ENCODE data around the gene TAPT1. TPM values are rescaled to one million over a fixed set of nuclear protein-coding genes. Genes with fewer than 3 reads are reported as not detected.

Gene TAPT1
- total and polyA plus RNA-seq, 2 experiments from 2014 or later, result 3.6 to 9.9 TPM

- TF ChIP-seq ZNF462 (CRISPR knock-in tag; IDR thresholded peaks at IDR 0.05) (no peak), EZH2phosphoT487 (IDR thresholded peaks at IDR 0.05; ENCODE audit: unreplicated experiment) (no peak)
Observed at GRCh38 chr4:16250661-16251365, 24.5 kb upstream of the TAPT1 start (continued).

- Mint-ChIP-seq H3K36me3 (ENCODE audit: low read depth) (peaks cover 10% of the 10 kb centered on the region), H3K4me1 (no peaks in the 10 kb centered on the region; the same call in 2 of the 3 replicates), H3K4me3 (no peak overlapping the region), H3K27me3 (ENCODE audit: insufficient read depth, low read depth, poor library complexity) (peaks cover 2% of the 10 kb centered on the region), H3K9me3 (no peaks in the 10 kb centered on the region), H3K27ac (no peak overlapping the region)
- H3K27me3 ChIP-seq (ENCODE audit: insufficient read depth), result no peaks in the 10 kb centered on the region
- H3K79me2 ChIP-seq (replicated peaks; ENCODE audit: insufficient read depth), result no peaks in the 10 kb centered on the region
- H3K4me3 ChIP-seq, result no peak overlapping the region
- no peak for DNase-seq (ENCODE audit: low spot score)
- no peak overlapping the region for H2AFZ ChIP-seq
- H3F3A ChIP-seq (replicated peaks; ENCODE audit: low read depth), result no peaks in the 10 kb centered on the region
- 0 out of 2 replicates have a peak, but pooled peaks cover 7% of the 10 kb centered on the region for H3K9me2 ChIP-seq (ENCODE audit: insufficient read depth)
- no peaks in the 10 kb centered on the region for H4K20me1 ChIP-seq (replicated peaks; ENCODE audit: insufficient read depth)
- no peaks in the 10 kb centered on the region for H3K4me1 ChIP-seq (ENCODE audit: insufficient read depth)
- no peak overlapping the region for H3K4me2 ChIP-seq
- no peak overlapping the region for H3K27ac ChIP-seq (ENCODE audit: low read depth)
- ATAC-seq, result no peak
- no peaks in the 10 kb centered on the region for H3K36me3 ChIP-seq (ENCODE audit: insufficient read depth)
- TF ChIP-seq EZH2 (IDR thresholded peaks at IDR 0.05; ENCODE audit: low read depth, unreplicated experiment) (no peak), ZNF331 (CRISPR knock-in tag; IDR thresholded peaks at IDR 0.05; ENCODE audit: low read depth) (no peak), STAT1 (IDR thresholded peaks at IDR 0.05; ENCODE audit: unreplicated experiment) (no peak), CREB1 (CRISPR knock-in tag; IDR thresholded peaks at IDR 0.05; ENCODE audit: low read depth) (no peak), ZNF462 (CRISPR knock-in tag; IDR thresholded peaks at IDR 0.05) (no peak), POLR2AphosphoS5 (IDR thresholded peaks at IDR 0.05; ENCODE audit: low read depth) (no peak), ZNF114 (CRISPR knock-in tag; IDR thresholded peaks at IDR 0.05) (no peak), JUNB (IDR thresholded peaks at IDR 0.05; ENCODE audit: unreplicated experiment) (no peak)
Observed at GRCh38 chr4:16248605-16249004, 22.3 kb upstream of the TAPT1 start.

All from GM23338 (cell line).